Breast epithelium (tissue), 3 donors: ENCODE results near the gene CDHR3.

Source experiments
- CTCF ChIP-seq, 3 donors: fragments of 450-650 bp; IDR thresholded peaks; one replicate each; pipeline ENCODE4 v1.5.1; 2016 to 2017; ENCODE audit warnings: antibody characterized with exemption in 3 of 3, mild to moderate bottlenecking in 3 of 3, moderate library complexity in 3 of 3
- POLR2A ChIP-seq: fragments of 450-650 bp; IDR thresholded peaks from one replicate; pipeline ENCODE4 v1.6.1; 2016; ENCODE audit warnings: antibody characterized with exemption, mild to moderate bottlenecking, moderate library complexity
- POLR2AphosphoS5 ChIP-seq, 3 donors: sonication (generic); formaldehyde crosslinking; IDR thresholded peaks; one replicate each; pipeline ENCODE4 v1.6.1; 2017; ENCODE audit warnings: antibody characterized with exemption in 3 of 3

GRCh38 chr7:106050746-106051117 lies 87.7 kb downstream of the CDHR3 start:
- no peak for TF ChIP-seq CTCF (IDR thresholded peaks at IDR 0.05)
- no peak for TF ChIP-seq POLR2A
- TF ChIP-seq POLR2AphosphoS5 (IDR thresholded peaks at IDR 0.05), result no peak
